Renal pelvis (tissue), 12 donors: Measurements from ENCODE around the gene C1QL3. TPM values are rescaled to one million over a fixed set of nuclear protein-coding genes. Genes with fewer than 3 reads are reported as not detected.
A peak's percentile ranks its signal among the peaks of the same experiment; 100 is the strongest.

Experiments
- DNase-seq: peaks from one replicate; pipeline ENCODE4 v3.0.0-alpha.2; 2013
- long read RNA-seq, 16 experiments: transcript quantifications; one replicate each; lab custom pipeline, GENCODE V29; 2026
- polyA plus RNA-seq, 3 donors: library from polyadenylated mRNA; unstranded; fragments of 120-200 nt; gene quantifications; one replicate each; pipeline ENCODE4 v1.2.1, GENCODE V29; 2013; ENCODE audit not compliant: insufficient read length in 3 of 3

Gene C1QL3
- 1 to 10 TPM in 2 of 3 donors, under 1 TPM in 1; 0.77 to 2.0 (median 1.7) TPM for polyA plus RNA-seq
- long read RNA-seq, donor 1 = 0 reads
- long read RNA-seq, donor 2 = 0 reads
- long read RNA-seq, donor 3 = 0 reads
- long read RNA-seq, donor 4 = 0 reads
- long read RNA-seq, donor 5 = 0 reads
- long read RNA-seq, donor 6 = 0 reads
- long read RNA-seq, donor 7 = 0 reads
- long read RNA-seq, donor 8 = 0 reads
- long read RNA-seq, donor 9 = 0 reads
- long read RNA-seq, donor 10 = 0 reads
- long read RNA-seq, donor 11 = 0 reads
- long read RNA-seq, donor 12 = 0 reads
- long read RNA-seq, donor 13 = 0 reads
- long read RNA-seq, donor 14 = 0 reads
- long read RNA-seq, donor 15 = 0 reads
- long read RNA-seq, donor 16 = 0 reads

GRCh38 chr10:16521311-16522016 lies at the start of gene C1QL3:
Gene C1QL3 (minus strand): TSS chr10:16521879. CDS start chr10:16521065, 814 bp downstream.
- peak; percentile 28 for DNase-seq

GRCh38 chr10:16570731-16571130 lies 49.1 kb upstream of the C1QL3 start:
- DNase-seq = no peak

GRCh38 chr10:16566202-16566805 lies 44.6 kb upstream of the C1QL3 start:
- DNase-seq = no peak

GRCh38 chr10:16565604-16566003 lies 43.9 kb upstream of the C1QL3 start:
- no peak for DNase-seq

GRCh38 chr10:16562891-16563290 lies 41.2 kb upstream of the C1QL3 start:
- DNase-seq = no peak

- no peak for DNase-seq
These were observed 37.6 kb upstream of the C1QL3 start for GRCh38 chr10:16559236-16559773.

GRCh38 chr10:16547973-16548372 lies 26.3 kb upstream of the C1QL3 start:
- DNase-seq = no peak

- no peak for DNase-seq
These were observed 23.5 kb upstream of the C1QL3 start for GRCh38 chr10:16545116-16545736.

GRCh38 chr10:16544591-16544990 lies 22.9 kb upstream of the C1QL3 start:
- no peak for DNase-seq

- DNase-seq = no peak
These were observed 22.4 kb upstream of the C1QL3 start for GRCh38 chr10:16544099-16544498.

GRCh38 chr10:16536155-16536554 lies 14.5 kb upstream of the C1QL3 start:
- no peak for DNase-seq

GRCh38 chr10:16529853-16530252 lies 8.2 kb upstream of the C1QL3 start:
- no peak for DNase-seq

GRCh38 chr10:16527452-16527851 lies 5.8 kb upstream of the C1QL3 start:
- DNase-seq = no peak

GRCh38 chr10:16520900-16521299 lies 779 bp downstream of the C1QL3 start:
- no peak for DNase-seq

- DNase-seq = no peak
These were observed 1.5 kb downstream of the C1QL3 start for GRCh38 chr10:16519908-16520861.

- DNase-seq = no peak
These were observed 2.3 kb downstream of the C1QL3 start for GRCh38 chr10:16519250-16519907.

GRCh38 chr10:16518822-16519221 lies 2.9 kb downstream of the C1QL3 start:
- no peak for DNase-seq

GRCh38 chr10:16510843-16511242 lies 10.8 kb downstream of the C1QL3 start:
- DNase-seq = no peak

- no peak for DNase-seq
These were observed 11.7 kb downstream of the C1QL3 start for GRCh38 chr10:16509996-16510395.

GRCh38 chr10:16505161-16505560 lies 16.5 kb downstream of the C1QL3 start:
- DNase-seq = no peak
